Karpas-422 (cell line): ENCODE measurements around the gene UBE2J1. TPM values are rescaled to one million over a fixed set of nuclear protein-coding genes. Genes with fewer than 3 reads are reported as not detected.

ENCODE experiments used
- DNase-seq: peaks from one replicate; pipeline ENCODE4 v3.0.0-alpha.2; 2015
- H2AFZ ChIP-seq: fragments of 200-600 bp; sonication (generic); 2 replicates; pipeline ENCODE4 v1.6.1; 2014; ENCODE audit warnings: antibody characterized with exemption, low read length, mixed read lengths
- H3K27ac ChIP-seq: fragments of 200-600 bp; sonication (generic); 2 replicates; pipeline ENCODE4 v1.5.1; 2014; ENCODE audit warnings: mild to moderate bottlenecking, low read length, moderate library complexity
- H3K27me3 ChIP-seq: fragments of 200-600 bp; sonication (generic); 2 replicates; pipeline ENCODE4 v1.6.1; 2014; ENCODE audit warnings: low read length, mixed read lengths
- H3K36me3 ChIP-seq: fragments of 200-600 bp; sonication (generic); 2 replicates; pipeline ENCODE4 v1.6.1; 2014; ENCODE audit warnings: low read length, mixed read lengths; ENCODE audit not compliant: insufficient read depth
- H3K4me1 ChIP-seq: fragments of 200-600 bp; sonication (generic); 2 replicates; pipeline ENCODE4 v1.6.1; 2014; ENCODE audit warnings: mild to moderate bottlenecking, low read length, mixed read lengths
- H3K4me2 ChIP-seq: fragments of 200-600 bp; sonication (generic); 2 replicates; pipeline ENCODE4 v1.6.1; 2014; ENCODE audit warnings: low read length, low read depth, mild to moderate bottlenecking; ENCODE audit not compliant: poor library complexity, severe bottlenecking
- H3K4me3 ChIP-seq: fragments of 200-600 bp; sonication (generic); 2 replicates; pipeline ENCODE4 v1.5.1; 2014; ENCODE audit warnings: mild to moderate bottlenecking, antibody characterized with exemption, low read length, mixed read lengths
- H3K79me2 ChIP-seq: fragments of 200-600 bp; sonication (generic); 2 replicates; pipeline ENCODE4 v1.6.1; 2014; ENCODE audit warnings: mild to moderate bottlenecking, low read length, mixed read lengths
- H3K9ac ChIP-seq: fragments of 200-600 bp; sonication (generic); 2 replicates; pipeline ENCODE4 v1.6.0; 2014; ENCODE audit warnings: low read length
- H3K9me2 ChIP-seq: fragments of 200-600 bp; sonication (generic), shearing (Covaris generic); replicated peaks from 2 replicates; pipeline ENCODE4 v1.6.0; 2014; ENCODE audit warnings: mild to moderate bottlenecking, low read length, moderate library complexity; ENCODE audit not compliant: insufficient read depth
- H3K9me3 ChIP-seq: fragments of 300-700, 200-600 bp; sonication (generic); 2 replicates; pipeline ENCODE4 v1.6.1; 2014; ENCODE audit warnings: low read length, mixed read lengths
- H4K20me1 ChIP-seq: fragments of 200-600 bp; sonication (generic); 2 replicates; pipeline ENCODE4 v1.6.1; 2014; ENCODE audit warnings: mild to moderate bottlenecking, antibody characterized with exemption, low read length, low read depth; ENCODE audit not compliant: insufficient read depth
- total RNA-seq: library from RNA; depleted of rRNA; stranded (reverse); fragments of >200 nt; shearing (Covaris generic); gene quantifications from 2 replicates; pipeline ENCODE4 v1.2.3, GENCODE V29; 2014; ENCODE audit warnings: low replicate concordance

The UBE2J1 gene
- total RNA-seq, 1 experiment from 2014 or later, result 48.0 TPM

- Histone ChIP-seq H2AFZ (no peak overlapping the region), H3K36me3 (no peaks in the 10 kb centered on the region), H3K9me2 (no peaks in the 10 kb centered on the region), H3K9me3 (no peaks in the 10 kb centered on the region), H4K20me1 (no peaks in the 10 kb centered on the region), H3K4me2 (no peak overlapping the region), H3K27ac (no peak overlapping the region), H3K4me1 (peaks cover 20% of the 10 kb centered on the region), H3K27me3 (no peaks in the 10 kb centered on the region), H3K4me3 (no peak overlapping the region), H3K9ac (no peak overlapping the region), H3K79me2 (no peaks in the 10 kb centered on the region)
- no peak for DNase-seq
Observed at GRCh38 chr6:89359561-89359960, 7.0 kb upstream of the UBE2J1 start.

DNA sequence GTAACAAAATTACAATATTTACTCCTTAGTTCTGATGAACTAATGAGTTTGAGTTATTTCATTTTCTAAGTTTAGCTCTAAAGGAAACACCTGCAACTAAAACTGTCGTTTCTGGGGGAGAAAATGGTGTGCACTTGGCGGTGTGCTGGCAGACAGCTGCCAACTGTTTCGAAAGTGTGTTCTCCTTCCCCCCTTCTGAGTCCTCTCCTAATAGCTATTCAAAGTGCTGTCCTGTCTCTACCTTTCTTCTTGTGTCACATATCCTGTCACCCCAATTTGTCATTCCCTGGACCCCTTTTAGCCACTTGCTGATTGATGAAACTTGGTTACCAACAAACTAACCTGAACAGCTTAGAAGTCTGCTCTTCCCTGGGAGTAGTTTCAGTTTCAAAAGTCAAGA lies 4.9 kb upstream of the UBE2J1 start:
- H3K4me1 ChIP-seq, result peaks cover 35% of the 10 kb centered on the region

GRCh38 chr6:89356642-89357170 lies 4.2 kb upstream of the UBE2J1 start:
- H3K36me3 ChIP-seq, result no peaks in the 10 kb centered on the region
- no peaks in the 10 kb centered on the region for H3K9me3 ChIP-seq
- no peaks in the 10 kb centered on the region for H3K9me2 ChIP-seq
- H3K27me3 ChIP-seq, result no peaks in the 10 kb centered on the region
- no peak for DNase-seq
- H2AFZ ChIP-seq, result no peak overlapping the region
- H3K4me3 ChIP-seq, result peak overlapping the region; percentile 42
- no peak overlapping the region for H3K9ac ChIP-seq
- H3K79me2 ChIP-seq, result peaks cover 8% of the 10 kb centered on the region
- H3K27ac ChIP-seq, result no peak overlapping the region
- peak overlapping the region; percentile 54 for H3K4me2 ChIP-seq
- H4K20me1 ChIP-seq, result no peaks in the 10 kb centered on the region
- H3K4me1 ChIP-seq, result peaks cover 38% of the 10 kb centered on the region

More for the DNA sequence above, 4.9 kb upstream of the UBE2J1 start:
- no peaks in the 10 kb centered on the region for H3K27me3 ChIP-seq
- peak overlapping the region; percentile 13; the same call in 1 of the 2 replicates for H2AFZ ChIP-seq
- H3K9me2 ChIP-seq, result no peaks in the 10 kb centered on the region
- no peaks in the 10 kb centered on the region for H4K20me1 ChIP-seq
- peaks cover 1% of the 10 kb centered on the region; the same call in 1 of the 2 replicates for H3K79me2 ChIP-seq
- peak; percentile 51 for DNase-seq
- no peaks in the 10 kb centered on the region for H3K9me3 ChIP-seq
- no peaks in the 10 kb centered on the region for H3K36me3 ChIP-seq
- no peak overlapping the region for H3K27ac ChIP-seq
- H3K9ac ChIP-seq, result peak overlapping the region; percentile 30
- peak overlapping the region; percentile 54 for H3K4me2 ChIP-seq
- H3K4me3 ChIP-seq, result peak overlapping the region; percentile 42

DNA sequence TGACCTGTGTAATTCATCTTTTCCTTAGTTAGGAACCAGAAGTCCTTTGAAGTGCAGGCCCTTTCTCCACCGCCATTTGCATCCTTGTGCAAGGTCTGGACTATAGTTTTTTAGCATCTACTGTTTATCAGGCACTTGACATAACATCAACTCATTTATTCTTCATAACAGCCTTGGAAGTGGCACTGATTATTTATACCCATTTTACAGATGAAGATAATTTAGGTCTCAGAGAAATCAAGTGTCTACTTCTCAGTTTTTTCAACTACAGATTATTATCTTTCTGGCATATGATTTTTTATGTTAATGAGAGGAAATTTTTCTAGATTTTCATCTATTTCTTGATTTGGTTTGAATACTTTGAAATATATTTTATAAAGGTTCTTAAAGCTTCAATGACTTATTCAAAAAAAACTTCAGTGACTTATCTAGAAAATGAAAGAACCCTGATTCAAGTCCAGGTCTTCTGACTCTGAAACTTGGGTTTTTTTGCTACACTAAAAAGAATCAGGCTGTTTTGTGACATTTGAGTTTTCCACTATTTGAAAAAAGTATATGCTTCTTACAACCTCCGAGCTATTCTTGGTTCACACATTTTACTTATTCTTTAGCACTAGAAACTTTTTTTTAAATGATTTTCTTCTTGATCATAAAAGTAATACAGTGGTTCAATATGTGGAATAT lies 3.1 kb upstream of the UBE2J1 start:
- Histone ChIP-seq H3K27me3 (no peaks in the 10 kb centered on the region), H3K9ac (no peak overlapping the region), H3K4me1 (peaks cover 48% of the 10 kb centered on the region), H3K27ac (no peak overlapping the region), H4K20me1 (no peaks in the 10 kb centered on the region), H3K4me3 (no peak overlapping the region), H3K9me3 (no peaks in the 10 kb centered on the region), H2AFZ (no peak overlapping the region), H3K36me3 (no peaks in the 10 kb centered on the region), H3K79me2 (peaks cover 15% of the 10 kb centered on the region), H3K4me2 (no peak overlapping the region), H3K9me2 (no peaks in the 10 kb centered on the region)
- DNase-seq, result no peak

DNA sequence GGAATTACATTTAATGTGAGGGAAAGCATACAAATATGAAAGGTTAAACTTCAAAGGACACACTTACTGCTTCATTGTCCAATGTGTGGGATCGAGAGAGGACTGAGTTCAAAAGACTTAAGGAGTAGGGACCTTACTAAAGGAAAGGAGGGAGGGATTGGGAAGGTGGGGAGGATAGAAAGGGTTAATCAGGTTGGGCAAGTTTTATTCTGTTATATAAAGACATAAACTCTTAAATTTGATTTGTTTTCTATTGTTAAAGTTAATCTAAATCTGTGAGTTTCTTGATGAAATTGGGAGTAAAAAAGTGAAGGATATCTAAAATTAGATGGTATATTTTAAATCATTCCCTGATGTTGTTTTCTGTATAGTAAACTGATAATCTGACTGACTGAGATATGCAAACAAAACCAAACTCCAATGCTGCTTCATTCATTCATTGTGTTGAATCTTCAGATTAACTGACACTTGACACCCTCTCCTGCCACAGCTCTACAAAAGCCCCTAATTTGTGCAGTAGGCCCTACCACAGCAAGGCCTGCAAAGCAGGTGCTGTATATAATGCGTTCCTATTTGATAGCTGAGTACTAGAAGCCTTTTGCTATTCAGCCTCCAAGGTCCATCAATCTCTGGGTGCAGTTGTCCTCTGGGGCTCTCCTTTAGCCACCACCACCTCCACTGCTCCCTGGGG lies 1.3 kb upstream of the UBE2J1 start:
- Histone ChIP-seq H3K9me2 (no peaks in the 10 kb centered on the region), H3K4me3 (peak overlapping the region; percentile 88; the same call in 1 of the 2 replicates), H3K79me2 (peaks cover 32% of the 10 kb centered on the region), H3K9ac (peak overlapping the region; percentile 94; the same call in 1 of the 2 replicates), H3K4me1 (peaks cover 63% of the 10 kb centered on the region), H4K20me1 (no peaks in the 10 kb centered on the region), H2AFZ (no peak overlapping the region), H3K27me3 (no peaks in the 10 kb centered on the region), H3K27ac (no peak overlapping the region), H3K36me3 (peaks cover 5% of the 10 kb centered on the region; the same call in 1 of the 2 replicates), H3K9me3 (no peaks in the 10 kb centered on the region), H3K4me2 (peak overlapping the region; percentile 93)
- peak; percentile 55 for DNase-seq

DNA sequence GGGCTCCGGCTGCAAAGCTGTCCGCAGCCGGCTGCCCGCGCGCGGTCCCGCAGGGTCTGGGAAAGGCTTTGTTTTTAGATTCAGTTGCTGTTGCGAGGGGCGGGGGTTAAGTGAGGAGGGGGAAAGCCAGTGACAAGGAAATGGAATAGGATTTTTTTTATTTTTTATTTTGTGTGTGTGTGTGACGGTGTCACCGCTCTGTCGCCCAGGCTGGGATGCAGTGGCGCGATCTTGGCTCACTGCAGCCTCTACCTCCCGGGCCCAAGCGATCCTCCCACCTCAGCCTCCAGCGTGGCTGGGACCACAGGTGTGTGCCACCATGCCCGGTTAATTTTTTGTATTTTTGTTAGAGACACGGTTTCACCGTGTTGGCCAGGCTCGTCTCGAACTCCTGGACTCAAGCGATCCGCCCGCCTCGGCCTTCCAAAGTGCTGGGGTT lies 615 bp upstream of the UBE2J1 start:
- peaks cover 70% of the 10 kb centered on the region for H3K4me1 ChIP-seq
- peak overlapping the region; percentile 94 for H3K9ac ChIP-seq
- H2AFZ ChIP-seq, result peak overlapping the region; percentile 94
- H3K79me2 ChIP-seq, result peaks cover 39% of the 10 kb centered on the region
- H4K20me1 ChIP-seq, result peaks cover 5% of the 10 kb centered on the region; the same call in 1 of the 2 replicates
- no peak for DNase-seq
- no peak overlapping the region for H3K27ac ChIP-seq
- H3K9me3 ChIP-seq, result no peaks in the 10 kb centered on the region
- no peaks in the 10 kb centered on the region for H3K9me2 ChIP-seq
- peak overlapping the region; percentile 93 for H3K4me2 ChIP-seq
- peaks cover 6% of the 10 kb centered on the region; the same call in 1 of the 2 replicates for H3K36me3 ChIP-seq
- peak overlapping the region; percentile 88 for H3K4me3 ChIP-seq
- H3K27me3 ChIP-seq, result no peaks in the 10 kb centered on the region

- H3K9ac ChIP-seq, result peak overlapping the region; percentile 94
- H3K4me1 ChIP-seq, result peaks cover 67% of the 10 kb centered on the region
- H3K9me3 ChIP-seq, result no peaks in the 10 kb centered on the region
- peak overlapping the region; percentile 92 for H3K27ac ChIP-seq
- H3K4me2 ChIP-seq, result peak overlapping the region; percentile 93
- peaks cover 6% of the 10 kb centered on the region; the same call in 1 of the 2 replicates for H3K36me3 ChIP-seq
- DNase-seq, result peak; percentile 54
- H3K27me3 ChIP-seq, result no peaks in the 10 kb centered on the region
- peaks cover 53% of the 10 kb centered on the region for H3K79me2 ChIP-seq
- peak overlapping the region; percentile 88 for H3K4me3 ChIP-seq
- H3K9me2 ChIP-seq, result no peaks in the 10 kb centered on the region
- H4K20me1 ChIP-seq, result peaks cover 6% of the 10 kb centered on the region; the same call in 1 of the 2 replicates
- peak overlapping the region; percentile 94; the same call in 1 of the 2 replicates for H2AFZ ChIP-seq
Observed at GRCh38 chr6:89351671-89352277, 748 bp downstream of the UBE2J1 start.
